ENCODE data around the gene NARF. TPM values are rescaled to one million over a fixed set of nuclear protein-coding genes. Genes with fewer than 3 reads are reported as not detected.

Gene NARF
- total and polyA plus RNA-seq, 2 of the 8 experiments (the other 6 are each of a cell fraction or from before 2014, with no cell fraction given): 97.4 to 131 TPM

- no peak for TF ChIP-seq CHD7 (IDR thresholded peaks at IDR 0.05; ENCODE audit: insufficient replicate concordance, low read length)
- no peak for TF ChIP-seq JUN (IDR thresholded peaks at IDR 0.05; ENCODE audit: low read depth, low read length)
- no peak for TF ChIP-seq E2F6 (IDR thresholded peaks at IDR 0.05)
- no peak for TF ChIP-seq JUND (IDR thresholded peaks at IDR 0.05; ENCODE audit: low read length)
- TF ChIP-seq EZH2 (IDR thresholded peaks at IDR 0.05; ENCODE audit: low read depth, low read length, severe bottlenecking): no peak
- no peak for TF ChIP-seq YY1 (IDR thresholded peaks at IDR 0.05; ENCODE audit: low read depth, low read length)
- TF ChIP-seq KDM5A (IDR thresholded peaks at IDR 0.05; ENCODE audit: low read length): peak; percentile 41; the same call in 1 of the 2 replicates
- TF ChIP-seq FOSL1 (IDR thresholded peaks at IDR 0.05; ENCODE audit: insufficient read depth, low read depth, low read length): no peak
- no peak for TF ChIP-seq RBBP5 (IDR thresholded peaks at IDR 0.05; ENCODE audit: borderline replicate concordance, low read depth, low read length)
- TF ChIP-seq KDM4A (IDR thresholded peaks at IDR 0.05; ENCODE audit: low read depth, low read length, severe bottlenecking): no peak
- TF ChIP-seq CBX5 (IDR thresholded peaks at IDR 0.05; ENCODE audit: low read depth, low read length): no peak
Observed at GRCh38 chr17:82458885-82459424, 414 bp downstream of the NARF start (continued).
